SU-DHL-6 (cell line): ENCODE measurements around the gene C1orf198.

ENCODE experiments used
- H2AFZ ChIP-seq: fragments of 200-600 bp; sonication (generic); 2 replicates; pipeline ENCODE4 v1.6.1; 2014; ENCODE audit warnings: low read depth, mild to moderate bottlenecking, moderate library complexity, mixed read lengths, antibody characterized with exemption, low read length; ENCODE audit not compliant: severe bottlenecking
- H3F3A ChIP-seq: fragments of 200-600 bp; shearing (Covaris generic); 2 replicates; pipeline ENCODE4 v1.6.0; 2016; ENCODE audit warnings: antibody characterized with exemption, mild to moderate bottlenecking; ENCODE audit not compliant: insufficient read depth
- H3K27ac ChIP-seq: fragments of 200-600 bp; sonication (generic); 2 replicates; pipeline ENCODE4 v1.5.1; 2016; ENCODE audit warnings: low read depth, mild to moderate bottlenecking, low read length, moderate library complexity, mixed read lengths
- H3K27me3 ChIP-seq: fragments of 200-600 bp; sonication (generic), shearing (Covaris generic); 2 replicates; pipeline ENCODE4 v1.6.0; 2014; ENCODE audit warnings: mild to moderate bottlenecking, low read length
- H3K36me3 ChIP-seq: fragments of 200-600 bp; sonication (generic); 2 replicates; pipeline ENCODE4 v1.6.1; 2014; ENCODE audit warnings: mild to moderate bottlenecking, low read length, mixed read lengths
- H3K4me2 ChIP-seq: fragments of 300-600, 200-600 bp; shearing (Covaris generic), sonication (generic); 2 replicates; pipeline ENCODE4 v1.6.0; 2014; ENCODE audit warnings: low read length, low read depth, mild to moderate bottlenecking; ENCODE audit not compliant: poor library complexity, severe bottlenecking
- H3K4me3 ChIP-seq: fragments of 200-600 bp; sonication (generic); 2 replicates; pipeline ENCODE4 v1.5.1; 2014; ENCODE audit warnings: antibody characterized with exemption, low read length, mild to moderate bottlenecking, mixed read lengths; ENCODE audit not compliant: insufficient read depth, poor library complexity, severe bottlenecking
- H3K79me2 ChIP-seq: fragments of 200-600 bp; sonication (generic); 2 replicates; pipeline ENCODE4 v1.6.1; 2014; ENCODE audit warnings: mild to moderate bottlenecking, low read length, moderate library complexity; ENCODE audit not compliant: insufficient read depth
- H3K9ac ChIP-seq: fragments of 200-600 bp; sonication (generic); 2 replicates; pipeline ENCODE4 v1.7.0; 2014; ENCODE audit warnings: mild to moderate bottlenecking, low read length
- H3K9me2 ChIP-seq: fragments of 200-600 bp; sonication (generic); replicated peaks from 2 replicates; pipeline ENCODE4 v1.6.1; 2014; ENCODE audit warnings: low read length; ENCODE audit not compliant: insufficient read depth
- H3K9me3 ChIP-seq: fragments of 200-600 bp; sonication (generic); 2 replicates; pipeline ENCODE4 v1.6.1; 2014; ENCODE audit warnings: low read length, mixed read lengths; ENCODE audit not compliant: insufficient read depth
- H4K20me1 ChIP-seq: fragments of 200-600 bp; sonication (generic); 2 replicates; pipeline ENCODE4 v1.6.1; 2014; ENCODE audit warnings: low read depth, mild to moderate bottlenecking, antibody characterized with exemption, low read length, moderate library complexity, mixed read lengths
- CTCF ChIP-seq: fragments of 200-600 bp; sonication (generic); IDR thresholded peaks from one replicate; pipeline ENCODE4 v1.5.1; 2017; ENCODE audit warnings: antibody characterized with exemption, mild to moderate bottlenecking, low read length, moderate library complexity; ENCODE audit not compliant: insufficient read depth, poor library complexity, severe bottlenecking
- EZH2phosphoT487 ChIP-seq: fragments of 200-600 bp; sonication (generic), shearing (Covaris generic); conservative IDR thresholded peaks from 2 replicates; pipeline ENCODE4 v1.6.1; 2018; ENCODE audit warnings: mild to moderate bottlenecking, antibody characterized with exemption, low read length, moderate library complexity, mixed read lengths

The C1orf198 gene

GRCh38 chr1:230792691-230793462 is 75.4 kb downstream of the C1orf198 start:
- no peak for TF ChIP-seq CTCF
- TF ChIP-seq EZH2phosphoT487: no peak
- H3K4me2 ChIP-seq: no peak overlapping the region
- no peaks in the 10 kb centered on the region for H4K20me1 ChIP-seq
- no peaks in the 10 kb centered on the region for H3K9me2 ChIP-seq
- H3K27me3 ChIP-seq: no peaks in the 10 kb centered on the region
- no peak overlapping the region for H3K9ac ChIP-seq
- no peaks in the 10 kb centered on the region for H3K36me3 ChIP-seq
- H3K9me3 ChIP-seq: no peaks in the 10 kb centered on the region
- H3F3A ChIP-seq: no peaks in the 10 kb centered on the region
- no peak overlapping the region for H3K27ac ChIP-seq
- H3K4me3 ChIP-seq: no peak overlapping the region
- H2AFZ ChIP-seq: no peak overlapping the region
- no peaks in the 10 kb centered on the region for H3K79me2 ChIP-seq

DNA sequence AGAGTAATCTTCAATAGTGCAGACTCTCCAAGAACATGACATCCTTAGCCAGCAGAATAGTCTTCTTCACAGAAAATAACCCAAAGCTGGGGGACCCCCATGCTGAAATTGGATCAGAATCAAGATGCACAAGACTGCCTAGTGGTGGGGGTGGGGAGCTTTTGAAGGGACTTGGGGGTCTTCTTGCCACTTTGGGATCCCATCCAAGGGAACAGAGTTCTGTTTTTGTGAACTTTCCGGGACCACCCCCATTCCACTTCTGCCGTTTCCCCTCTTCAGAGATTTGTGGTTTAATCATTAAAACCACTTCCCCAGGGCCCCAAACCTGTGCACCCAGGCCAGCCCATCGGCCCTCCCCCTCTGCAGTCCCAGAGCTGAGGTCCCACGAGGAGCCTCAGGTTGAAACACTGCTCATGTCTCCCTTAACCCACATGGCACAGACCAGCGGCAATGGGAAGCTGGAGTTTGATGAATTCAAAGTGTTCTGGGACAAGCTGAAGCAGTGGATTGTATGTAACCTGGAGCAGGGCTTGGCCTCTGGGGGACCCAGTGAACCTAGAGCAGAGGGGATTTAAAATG is 76.2 kb downstream of the C1orf198 start:
- TF ChIP-seq CTCF (no peak), EZH2phosphoT487 (no peak)
- no peaks in the 10 kb centered on the region for H4K20me1 ChIP-seq

DNA sequence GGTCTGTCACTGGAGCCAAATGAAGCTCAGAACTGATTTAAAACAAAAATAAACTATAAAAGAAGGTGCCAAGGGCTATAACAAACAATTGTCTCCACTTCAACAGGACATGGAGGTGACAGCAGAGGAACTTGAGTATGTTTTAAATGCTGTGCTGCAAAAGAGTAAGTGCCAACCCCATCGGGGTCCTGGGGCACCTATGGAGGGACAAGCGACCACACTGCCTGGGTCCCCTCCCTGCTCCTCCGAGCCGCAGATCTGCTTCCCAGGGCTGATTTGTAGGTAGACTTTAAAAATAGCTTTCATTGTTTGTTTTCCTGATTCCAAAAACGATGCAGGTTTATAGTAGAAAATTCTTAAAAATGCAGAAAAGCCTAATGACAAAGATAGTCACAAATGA is 78.3 kb downstream of the C1orf198 start:
- Histone ChIP-seq H3K36me3 (no peaks in the 10 kb centered on the region), H3F3A (no peaks in the 10 kb centered on the region), H3K27me3 (no peaks in the 10 kb centered on the region), H3K9ac (no peak overlapping the region), H3K27ac (no peak overlapping the region), H3K4me2 (no peak overlapping the region), H3K9me2 (no peaks in the 10 kb centered on the region), H4K20me1 (no peaks in the 10 kb centered on the region), H3K79me2 (no peaks in the 10 kb centered on the region), H3K9me3 (no peaks in the 10 kb centered on the region), H2AFZ (no peak overlapping the region), H3K4me3 (no peak overlapping the region)
- TF ChIP-seq EZH2phosphoT487: no peak
- TF ChIP-seq CTCF: no peak

More for the DNA sequence above, 76.2 kb downstream of the C1orf198 start:
- no peaks in the 10 kb centered on the region for H3K79me2 ChIP-seq
- no peaks in the 10 kb centered on the region for H3K27me3 ChIP-seq
- H3F3A ChIP-seq: no peaks in the 10 kb centered on the region
- no peaks in the 10 kb centered on the region for H3K9me2 ChIP-seq
- H3K36me3 ChIP-seq: no peaks in the 10 kb centered on the region
- H3K9ac ChIP-seq: no peak overlapping the region
- no peak overlapping the region for H3K4me3 ChIP-seq
- H3K27ac ChIP-seq: no peak overlapping the region
- H3K9me3 ChIP-seq: no peaks in the 10 kb centered on the region
- no peak overlapping the region for H3K4me2 ChIP-seq
- no peak overlapping the region for H2AFZ ChIP-seq
